K562 (cell line): ENCODE measurements around the gene NUFIP1. TPM values are rescaled to one million over a fixed set of nuclear protein-coding genes. Genes with fewer than 3 reads are reported as not detected.

ENCODE experiments used
- BRF1 ChIP-seq: IDR thresholded peaks from 3 replicates; pipeline ENCODE4 v1.6.1; 2011; ENCODE audit warnings: borderline replicate concordance, mild to moderate bottlenecking; ENCODE audit not compliant: insufficient read length; ENCODE audit errors: extremely low read depth
- CTBP1 ChIP-seq: fragments of 450-650 bp; IDR thresholded peaks from 2 replicates; pipeline ENCODE4 v1.6.1; 2016; ENCODE audit warnings: borderline replicate concordance
- HNRNPLL ChIP-seq: fragments of 200-400 bp; formaldehyde crosslinking; IDR thresholded peaks from 2 replicates; pipeline ENCODE4 v1.6.1; 2017; ENCODE audit warnings: low read length, low read depth, mild to moderate bottlenecking; ENCODE audit not compliant: poor library complexity, severe bottlenecking
- ZNF311 ChIP-seq: fragments of 250-450 bp; sonication (Bioruptor Pico); IDR thresholded peaks from 2 replicates; pipeline ENCODE4 v1.4.0; 2020; ENCODE audit warnings: mild to moderate bottlenecking, moderate library complexity
- polyA plus RNA-seq, 8 experiments: library from polyadenylated mRNA; depleted of rRNA in 4 of 8; stranded (reverse) in 5 of 8; unstranded in 3 of 8; fragments of >200 nt; fragmentation: Nextera tagmentation in 2 of 8; fragmentation: Illumina TruSeq in 1 of 8; extraction: Ambion mirVana in 2 of 8; extraction: Trizol in 1 of 8; gene quantifications; 2 replicates each; pipeline versions ENCODE4 v1.2.1 to v1.2.3, GENCODE V29; 2011 to 2014; ENCODE audit warnings: inconsistent platforms in 1 of 8, missing spikeins in 1 of 8
- total RNA-seq, 7 experiments: library from RNA; depleted of rRNA in 6 of 7; stranded (reverse); fragments of >200 nt in 6 of 7; fragmentation: Illumina TruSeq in 2 of 7; extraction: Trizol in 2 of 7; gene quantifications; 2 replicates each; pipeline versions ENCODE4 v1.2.1 to v1.2.3, GENCODE V29; 2011 to 2021; ENCODE audit warnings: low replicate concordance in 1 of 7
- TF ChIP-seq, protein P1 (sequence below), 2 experiments: fragments of 450-650 bp; IDR thresholded peaks; 2 replicates each; pipeline ENCODE4 v1.6.1; 2016; ENCODE audit warnings: mild to moderate bottlenecking in 2 of 2, borderline replicate concordance in 1 of 2, low read depth in 1 of 2, moderate library complexity in 1 of 2
- TF ChIP-seq, protein P2 (sequence below): fragments of 450-650 bp; IDR thresholded peaks from 2 replicates; pipeline ENCODE4 v1.6.1; 2017; ENCODE audit warnings: antibody characterized with exemption
- TF ChIP-seq, protein P3 (sequence below), 2 experiments: fragments of 150-350 bp in 1 of 2; IDR thresholded peaks; 2 replicates each; pipeline ENCODE4 v1.6.1; 2012 to 2016; ENCODE audit warnings: low read depth in 2 of 2, low read length in 2 of 2, mild to moderate bottlenecking in 1 of 2, moderate library complexity in 1 of 2
- TF ChIP-seq, protein P4 (sequence below): fragments of 450-650 bp; formaldehyde crosslinking; IDR thresholded peaks from 2 replicates; pipeline ENCODE4 v1.4.0; 2020; ENCODE audit warnings: mild to moderate bottlenecking, moderate library complexity

Gene NUFIP1
- total and polyA plus RNA-seq, 9 of the 15 experiments (the other 6 are each of a cell fraction or from before 2014, with no cell fraction given): 2.6 to 9.7 (median 4.1) TPM

DNA sequence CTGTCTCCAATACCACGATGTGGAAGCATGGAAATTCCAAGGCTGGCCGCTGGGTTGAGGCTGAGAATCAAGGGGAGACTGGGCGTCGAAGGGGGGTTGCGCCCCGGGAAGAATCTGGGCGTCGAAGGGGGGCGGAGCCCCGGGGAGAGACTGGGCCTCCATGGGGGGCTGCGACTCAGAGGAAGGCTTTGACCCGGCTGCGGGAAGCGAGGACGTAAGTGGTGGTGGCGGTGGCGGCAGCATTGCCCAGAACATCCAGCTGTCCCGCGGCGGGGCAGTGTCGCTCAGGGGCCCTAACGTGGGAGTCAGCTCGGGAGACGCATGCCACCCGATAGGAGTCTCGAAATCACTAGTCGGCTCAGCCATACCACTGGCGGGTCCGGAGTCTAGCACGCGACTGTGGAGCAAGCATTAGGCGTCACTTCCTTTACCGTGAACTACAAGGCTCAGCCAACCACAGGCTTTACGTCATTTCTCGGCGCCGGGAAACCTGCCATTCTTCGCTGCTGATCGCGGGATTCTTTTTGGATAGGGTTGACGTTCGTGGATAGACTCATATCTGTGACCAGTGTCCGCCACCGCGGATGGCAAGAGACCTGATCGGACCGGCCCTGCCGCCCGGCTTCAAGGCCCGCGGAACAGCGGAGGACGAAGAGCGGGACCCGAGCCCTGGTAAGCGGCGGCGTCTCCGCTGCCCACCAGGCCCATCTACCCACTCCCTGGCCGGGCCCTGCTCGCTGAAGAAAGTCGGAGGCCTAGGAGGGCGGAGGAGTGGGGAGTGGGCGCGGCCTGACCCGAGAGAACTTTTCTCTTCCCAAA lies at the start of gene NUFIP1, which contains the start of gene GPALPP1 (continued):
- TF ChIP-seq, protein P1, sequence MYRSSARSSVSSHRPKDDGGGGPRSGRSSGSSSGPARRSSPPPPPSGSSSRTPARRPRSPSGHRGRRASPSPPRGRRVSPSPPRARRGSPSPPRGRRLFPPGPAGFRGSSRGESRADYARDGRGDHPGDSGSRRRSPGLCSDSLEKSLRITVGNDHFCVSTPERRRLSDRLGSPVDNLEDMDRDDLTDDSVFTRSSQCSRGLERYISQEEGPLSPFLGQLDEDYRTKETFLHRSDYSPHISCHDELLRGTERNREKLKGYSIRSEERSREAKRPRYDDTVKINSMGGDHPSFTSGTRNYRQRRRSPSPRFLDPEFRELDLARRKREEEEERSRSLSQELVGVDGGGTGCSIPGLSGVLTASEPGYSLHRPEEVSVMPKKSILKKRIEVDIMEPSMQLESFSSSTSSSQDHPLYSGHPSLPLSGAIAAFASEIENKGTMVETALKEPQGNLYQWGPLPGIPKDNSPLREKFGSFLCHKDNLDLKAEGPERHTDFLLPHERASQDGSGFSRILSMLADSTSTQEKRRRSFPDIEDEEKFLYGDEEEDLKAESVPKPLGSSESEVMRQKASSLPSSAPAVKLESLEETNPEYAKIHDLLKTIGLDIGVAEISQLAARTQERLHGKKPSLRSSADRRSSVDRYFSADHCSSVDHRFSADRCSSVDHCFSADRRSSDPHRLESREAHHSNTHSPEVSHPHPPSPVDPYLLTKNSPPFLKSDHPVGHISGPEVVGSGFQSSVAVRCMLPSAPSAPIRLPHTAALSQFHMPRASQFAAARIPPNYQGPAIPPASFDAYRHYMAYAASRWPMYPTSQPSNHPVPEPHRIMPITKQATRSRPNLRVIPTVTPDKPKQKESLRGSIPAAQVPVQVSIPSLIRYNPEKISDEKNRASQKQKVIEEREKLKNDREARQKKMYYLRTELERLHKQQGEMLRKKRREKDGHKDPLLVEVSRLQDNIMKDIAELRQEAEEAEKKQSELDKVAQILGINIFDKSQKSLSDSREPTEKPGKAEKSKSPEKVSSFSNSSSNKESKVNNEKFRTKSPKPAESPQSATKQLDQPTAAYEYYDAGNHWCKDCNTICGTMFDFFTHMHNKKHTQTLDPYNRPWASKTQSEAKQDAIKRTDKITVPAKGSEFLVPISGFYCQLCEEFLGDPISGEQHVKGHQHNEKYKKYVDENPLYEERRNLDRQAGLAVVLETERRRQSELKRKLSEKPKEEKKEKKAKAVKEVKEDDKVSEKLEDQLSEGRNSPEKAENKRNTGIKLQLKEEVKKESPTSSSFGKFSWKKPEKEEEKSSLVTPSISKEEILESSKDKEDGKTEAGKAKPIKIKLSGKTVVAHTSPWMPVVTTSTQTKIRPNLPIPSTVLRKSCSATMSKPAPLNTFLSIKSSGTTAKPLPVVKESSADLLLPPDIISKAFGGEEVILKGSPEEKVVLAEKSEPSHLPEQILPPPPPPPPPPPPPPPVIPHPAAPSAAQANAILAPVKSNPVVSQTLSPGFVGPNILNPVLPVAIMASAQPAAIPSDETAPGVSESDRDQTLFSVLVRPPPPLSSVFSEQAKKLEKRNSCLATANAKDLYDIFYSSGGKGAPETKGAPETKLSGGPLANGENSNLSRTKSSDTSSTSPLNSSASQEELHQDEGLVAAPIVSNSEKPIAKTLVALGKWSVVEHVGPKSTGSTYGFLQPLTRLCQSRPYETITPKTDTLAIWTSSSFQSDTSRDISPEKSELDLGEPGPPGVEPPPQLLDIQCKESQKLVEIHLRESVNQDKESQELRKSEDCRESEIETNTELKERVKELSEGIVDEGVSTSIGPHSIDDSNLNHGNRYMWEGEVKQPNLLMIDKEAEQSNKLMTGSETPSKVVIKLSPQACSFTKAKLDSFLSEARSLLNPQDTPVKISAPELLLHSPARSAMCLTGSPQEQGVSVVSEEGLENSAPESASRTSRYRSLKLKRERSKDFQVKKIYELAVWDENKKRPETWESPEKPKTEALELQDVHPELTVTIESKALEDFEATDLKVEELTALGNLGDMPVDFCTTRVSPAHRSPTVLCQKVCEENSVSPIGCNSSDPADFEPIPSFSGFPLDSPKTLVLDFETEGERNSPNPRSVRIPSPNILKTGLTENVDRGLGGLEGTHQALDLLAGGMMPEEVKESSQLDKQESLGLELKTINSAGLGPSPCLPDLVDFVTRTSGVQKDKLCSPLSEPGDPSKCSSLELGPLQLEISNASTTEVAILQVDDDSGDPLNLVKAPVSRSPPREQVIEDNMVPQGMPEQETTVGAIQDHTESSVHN (IDR thresholded peaks at IDR 0.05; ENCODE audit: borderline replicate concordance in 1 of 2, low read depth in 1 of 2): no peak
- TF ChIP-seq, protein P2, sequence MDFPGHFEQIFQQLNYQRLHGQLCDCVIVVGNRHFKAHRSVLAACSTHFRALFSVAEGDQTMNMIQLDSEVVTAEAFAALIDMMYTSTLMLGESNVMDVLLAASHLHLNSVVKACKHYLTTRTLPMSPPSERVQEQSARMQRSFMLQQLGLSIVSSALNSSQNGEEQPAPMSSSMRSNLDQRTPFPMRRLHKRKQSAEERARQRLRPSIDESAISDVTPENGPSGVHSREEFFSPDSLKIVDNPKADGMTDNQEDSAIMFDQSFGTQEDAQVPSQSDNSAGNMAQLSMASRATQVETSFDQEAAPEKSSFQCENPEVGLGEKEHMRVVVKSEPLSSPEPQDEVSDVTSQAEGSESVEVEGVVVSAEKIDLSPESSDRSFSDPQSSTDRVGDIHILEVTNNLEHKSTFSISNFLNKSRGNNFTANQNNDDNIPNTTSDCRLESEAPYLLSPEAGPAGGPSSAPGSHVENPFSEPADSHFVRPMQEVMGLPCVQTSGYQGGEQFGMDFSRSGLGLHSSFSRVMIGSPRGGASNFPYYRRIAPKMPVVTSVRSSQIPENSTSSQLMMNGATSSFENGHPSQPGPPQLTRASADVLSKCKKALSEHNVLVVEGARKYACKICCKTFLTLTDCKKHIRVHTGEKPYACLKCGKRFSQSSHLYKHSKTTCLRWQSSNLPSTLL: no peak
- TF ChIP-seq ZNF311 (CRISPR knock-in tag): no peak
- TF ChIP-seq BRF1: no peak
- TF ChIP-seq, protein P3, sequence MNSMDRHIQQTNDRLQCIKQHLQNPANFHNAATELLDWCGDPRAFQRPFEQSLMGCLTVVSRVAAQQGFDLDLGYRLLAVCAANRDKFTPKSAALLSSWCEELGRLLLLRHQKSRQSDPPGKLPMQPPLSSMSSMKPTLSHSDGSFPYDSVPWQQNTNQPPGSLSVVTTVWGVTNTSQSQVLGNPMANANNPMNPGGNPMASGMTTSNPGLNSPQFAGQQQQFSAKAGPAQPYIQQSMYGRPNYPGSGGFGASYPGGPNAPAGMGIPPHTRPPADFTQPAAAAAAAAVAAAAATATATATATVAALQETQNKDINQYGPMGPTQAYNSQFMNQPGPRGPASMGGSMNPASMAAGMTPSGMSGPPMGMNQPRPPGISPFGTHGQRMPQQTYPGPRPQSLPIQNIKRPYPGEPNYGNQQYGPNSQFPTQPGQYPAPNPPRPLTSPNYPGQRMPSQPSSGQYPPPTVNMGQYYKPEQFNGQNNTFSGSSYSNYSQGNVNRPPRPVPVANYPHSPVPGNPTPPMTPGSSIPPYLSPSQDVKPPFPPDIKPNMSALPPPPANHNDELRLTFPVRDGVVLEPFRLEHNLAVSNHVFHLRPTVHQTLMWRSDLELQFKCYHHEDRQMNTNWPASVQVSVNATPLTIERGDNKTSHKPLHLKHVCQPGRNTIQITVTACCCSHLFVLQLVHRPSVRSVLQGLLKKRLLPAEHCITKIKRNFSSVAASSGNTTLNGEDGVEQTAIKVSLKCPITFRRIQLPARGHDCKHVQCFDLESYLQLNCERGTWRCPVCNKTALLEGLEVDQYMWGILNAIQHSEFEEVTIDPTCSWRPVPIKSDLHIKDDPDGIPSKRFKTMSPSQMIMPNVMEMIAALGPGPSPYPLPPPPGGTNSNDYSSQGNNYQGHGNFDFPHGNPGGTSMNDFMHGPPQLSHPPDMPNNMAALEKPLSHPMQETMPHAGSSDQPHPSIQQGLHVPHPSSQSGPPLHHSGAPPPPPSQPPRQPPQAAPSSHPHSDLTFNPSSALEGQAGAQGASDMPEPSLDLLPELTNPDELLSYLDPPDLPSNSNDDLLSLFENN (IDR thresholded peaks at IDR 0.05; ENCODE audit: low read depth in 2 of 2, low read length in 2 of 2): no peak
- no peak for TF ChIP-seq HNRNPLL
- no peak; the same call in 1 of the 2 replicates for TF ChIP-seq CTBP1
- TF ChIP-seq, protein P4, sequence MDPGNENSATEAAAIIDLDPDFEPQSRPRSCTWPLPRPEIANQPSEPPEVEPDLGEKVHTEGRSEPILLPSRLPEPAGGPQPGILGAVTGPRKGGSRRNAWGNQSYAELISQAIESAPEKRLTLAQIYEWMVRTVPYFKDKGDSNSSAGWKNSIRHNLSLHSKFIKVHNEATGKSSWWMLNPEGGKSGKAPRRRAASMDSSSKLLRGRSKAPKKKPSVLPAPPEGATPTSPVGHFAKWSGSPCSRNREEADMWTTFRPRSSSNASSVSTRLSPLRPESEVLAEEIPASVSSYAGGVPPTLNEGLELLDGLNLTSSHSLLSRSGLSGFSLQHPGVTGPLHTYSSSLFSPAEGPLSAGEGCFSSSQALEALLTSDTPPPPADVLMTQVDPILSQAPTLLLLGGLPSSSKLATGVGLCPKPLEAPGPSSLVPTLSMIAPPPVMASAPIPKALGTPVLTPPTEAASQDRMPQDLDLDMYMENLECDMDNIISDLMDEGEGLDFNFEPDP: no peak
